Stimulated activated CD4-positive, alpha-beta T cell treated with anti-CD3 and anti-CD28 coated beads, Interleukin-2, amount 100 ng/mL, for 24 hours (primary cell): ENCODE results near the gene MT4.
"Not testable (repeated sequence)": the region's sequence is repeated elsewhere in the genome, so short reads cannot be mapped to it uniquely, and the experiment has no call there.

Source experiments
- DNase-seq, 2 donors: peaks; one replicate each; pipeline ENCODE4 v3.0.0-alpha.2; 2020

The MT4 gene

GRCh38 chr16:56559109-56559508 is 5.8 kb upstream of the MT4 start:
- DNase-seq = no peak

GRCh38 chr16:56560447-56560846 is 4.4 kb upstream of the MT4 start:
- DNase-seq = no peak

- DNase-seq = no peak
Measured at GRCh38 chr16:56561126-56561525, 3.7 kb upstream of the MT4 start.

GRCh38 chr16:56569971-56570370 is 5.1 kb downstream of the MT4 start:
- DNase-seq = no peak

- no peak for DNase-seq
Measured at GRCh38 chr16:56571525-56571924, 6.7 kb downstream of the MT4 start.

- DNase-seq = no peak
Measured at GRCh38 chr16:56574625-56575024, 9.8 kb downstream of the MT4 start.

- DNase-seq = peak; percentile 92
Measured at GRCh38 chr16:56576585-56577299, 11.9 kb downstream of the MT4 start.

- no peak for DNase-seq
Measured at GRCh38 chr16:56577300-56577625, 12.4 kb downstream of the MT4 start.

GRCh38 chr16:56580391-56581048 is 15.6 kb downstream of the MT4 start:
- DNase-seq = no peak

- DNase-seq = not testable (repeated sequence)
Measured at GRCh38 chr16:56582911-56583310, 18.0 kb downstream of the MT4 start.

GRCh38 chr16:56583351-56584168 is 18.7 kb downstream of the MT4 start:
- DNase-seq = no peak

- DNase-seq = no peak
Measured at GRCh38 chr16:56584276-56584675, 19.4 kb downstream of the MT4 start.

- no peak for DNase-seq
Measured at GRCh38 chr16:56588781-56589140, 23.9 kb downstream of the MT4 start.

GRCh38 chr16:56589141-56590039 is 24.5 kb downstream of the MT4 start, which contains the start of gene MT3:
TSS of gene MT3 (plus strand) at chr16:56589528. CDS start at chr16:56589591, 63 bp downstream.
- peak; percentile 35 to 51 for DNase-seq

- DNase-seq = no peak
Measured at GRCh38 chr16:56591377-56592060, 26.6 kb downstream of the MT4 start.

- DNase-seq = no peak
Measured at GRCh38 chr16:56593573-56594291, 28.9 kb downstream of the MT4 start.

- no peak for DNase-seq
Measured at GRCh38 chr16:56594292-56594619, 29.4 kb downstream of the MT4 start.

GRCh38 chr16:56600398-56600999 is 35.6 kb downstream of the MT4 start:
- DNase-seq = peak in 1 of 2 donors; percentile 30

- no peak for DNase-seq
Measured at GRCh38 chr16:56601325-56601724, 36.5 kb downstream of the MT4 start.

- DNase-seq = no peak
Measured at GRCh38 chr16:56603589-56603988, 38.7 kb downstream of the MT4 start.

- DNase-seq = no peak
Measured at GRCh38 chr16:56604966-56605365, 40.1 kb downstream of the MT4 start.
